OCI-LY3 (cell line): ENCODE data around the gene GSTO2.

Experiments used
- EZH2phosphoT487 ChIP-seq: fragments of 200-600 bp; shearing (Covaris generic); IDR thresholded peaks from 2 replicates; pipeline ENCODE4 v1.6.1; 2018; ENCODE audit warnings: antibody characterized with exemption, mixed run types, low read depth
- TF ChIP-seq, protein P1 (sequence below): fragments of 200-600, 300-600 bp; sonication (generic); IDR thresholded peaks from 2 replicates; pipeline ENCODE4 v1.5.1; 2014; ENCODE audit warnings: antibody characterized with exemption, low read length, low read depth

DNA sequence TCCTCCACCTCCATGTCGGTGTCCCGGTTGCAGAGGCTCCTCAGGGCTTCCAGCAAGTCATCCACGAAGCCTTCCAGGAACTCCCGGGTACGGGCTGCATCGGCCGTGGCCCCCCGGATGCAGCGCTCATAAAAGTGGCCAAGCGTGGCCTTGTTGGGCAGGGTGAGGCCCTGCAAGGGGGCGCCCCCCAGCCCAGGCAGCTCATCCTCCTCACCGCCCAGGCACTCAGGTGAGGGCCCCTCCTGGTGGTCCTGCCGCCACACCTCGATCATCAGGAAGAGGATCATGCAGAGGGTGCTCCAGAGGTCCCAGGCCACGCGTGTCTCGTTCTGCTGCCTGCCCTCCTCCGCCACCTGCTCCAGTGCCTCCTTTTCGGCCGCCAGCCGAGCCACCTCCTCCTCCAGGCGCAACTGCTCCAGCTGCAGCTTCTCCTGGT lies 46.5 kb downstream of the GSTO2 start:
- TF ChIP-seq, protein P1, sequence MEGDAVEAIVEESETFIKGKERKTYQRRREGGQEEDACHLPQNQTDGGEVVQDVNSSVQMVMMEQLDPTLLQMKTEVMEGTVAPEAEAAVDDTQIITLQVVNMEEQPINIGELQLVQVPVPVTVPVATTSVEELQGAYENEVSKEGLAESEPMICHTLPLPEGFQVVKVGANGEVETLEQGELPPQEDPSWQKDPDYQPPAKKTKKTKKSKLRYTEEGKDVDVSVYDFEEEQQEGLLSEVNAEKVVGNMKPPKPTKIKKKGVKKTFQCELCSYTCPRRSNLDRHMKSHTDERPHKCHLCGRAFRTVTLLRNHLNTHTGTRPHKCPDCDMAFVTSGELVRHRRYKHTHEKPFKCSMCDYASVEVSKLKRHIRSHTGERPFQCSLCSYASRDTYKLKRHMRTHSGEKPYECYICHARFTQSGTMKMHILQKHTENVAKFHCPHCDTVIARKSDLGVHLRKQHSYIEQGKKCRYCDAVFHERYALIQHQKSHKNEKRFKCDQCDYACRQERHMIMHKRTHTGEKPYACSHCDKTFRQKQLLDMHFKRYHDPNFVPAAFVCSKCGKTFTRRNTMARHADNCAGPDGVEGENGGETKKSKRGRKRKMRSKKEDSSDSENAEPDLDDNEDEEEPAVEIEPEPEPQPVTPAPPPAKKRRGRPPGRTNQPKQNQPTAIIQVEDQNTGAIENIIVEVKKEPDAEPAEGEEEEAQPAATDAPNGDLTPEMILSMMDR = no peak
- no peak for TF ChIP-seq EZH2phosphoT487
